ENCODE results near the gene SCAMP4. TPM values are rescaled to one million over a fixed set of nuclear protein-coding genes. Genes with fewer than 3 reads are reported as not detected.

SCAMP4 gene
- polyA plus RNA-seq, 1 of the 3 experiments (the other 2 are of a cell fraction), result 30.0 TPM

- H3K4me3 ChIP-seq (ENCODE audit: low read depth in 2 of 2, low read length in 1 of 2), result peak overlapping the region; percentile 64 to 79
- 0% methylated on average over 5 of the region's 52 CpGs for WGBS (ENCODE audit: low lambda C conversion rate)
- H3K4me2 ChIP-seq, result peak overlapping the region; percentile 100
- POLR2A ChIA-PET, result interaction anchor here (0.8 to 1.4 kb wide), 4 partner anchors 9 to 41 kb away, joined by 3 to 7 read pairs (median 5); partner anchors contain the start of genes ADAT3 and SCAMP4
- peaks cover 30% of the 10 kb centered on the region for H4K20me1 ChIP-seq (ENCODE audit: insufficient read depth)
- peak; percentile 90 for DNase-seq
- H2AFZ ChIP-seq (ENCODE audit: low read depth), result peak overlapping the region; percentile 62
- H3K9me3 ChIP-seq, result no peaks in the 10 kb centered on the region
- H3K36me3 ChIP-seq (replicated peaks in 1 of 2; ENCODE audit: control insufficient read depth in 1 of 2, insufficient read depth in 2 of 2, low read length in 1 of 2), result no peaks in the 10 kb centered on the region
- peaks cover 64% of the 10 kb centered on the region for H3K79me2 ChIP-seq (ENCODE audit: insufficient read depth)
- peaks cover 18 to 28% of the 10 kb centered on the region in 2 experiments; a peak in 2 of 4 replicates for H3K4me1 ChIP-seq (ENCODE audit: control insufficient read depth in 1 of 2, insufficient read depth in 2 of 2, low read depth in 1 of 2, low read length in 1 of 2)
- H3K27ac ChIP-seq (ENCODE audit: low read depth in 2 of 2, low read length in 1 of 2), result peak overlapping the region; percentile 93 to 94
- no peaks in the 10 kb centered on the region for H3K9me2 ChIP-seq
- H3K9ac ChIP-seq, result peak overlapping the region; percentile 96
- CTCF ChIA-PET, result interaction anchor here (0.5 to 1.9 kb wide), 14 partner anchors 9 to 730 kb away, joined by 3 to 10 read pairs (median 4); no protein-coding TSS in a partner anchor
- no peaks in the 10 kb centered on the region for H3K27me3 ChIP-seq (ENCODE audit: insufficient read depth)
- H3F3A ChIP-seq (replicated peaks; ENCODE audit: insufficient read depth), result peaks cover 9% of the 10 kb centered on the region
- peak; percentile 49 for TF ChIP-seq NRF1 (IDR thresholded peaks at IDR 0.05; ENCODE audit: low read depth, low read length)
- TF ChIP-seq FOXM1 (IDR thresholded peaks at IDR 0.05; ENCODE audit: low read depth), result no peak
- 0 out of 2 replicates have a peak, but pooled peaks have one; percentile 15 for TF ChIP-seq PBX3 (IDR thresholded peaks at IDR 0.05)
- 0 out of 2 replicates have a peak, but pooled peaks have one; percentile 12 for TF ChIP-seq REST (IDR thresholded peaks at IDR 0.05; ENCODE audit: low read depth, low read length)
- TF ChIP-seq ZBTB33 (IDR thresholded peaks at IDR 0.05; ENCODE audit: borderline replicate concordance, low read depth), result no peak
- TF ChIP-seq RXRA (IDR thresholded peaks at IDR 0.05; ENCODE audit: borderline replicate concordance, low read depth), result no peak
- TF ChIP-seq JUND (IDR thresholded peaks at IDR 0.05), result no peak
- TF ChIP-seq USF1 (IDR thresholded peaks at IDR 0.05; ENCODE audit: borderline replicate concordance, low read depth), result no peak
- no peak for TF ChIP-seq ELF1 (IDR thresholded peaks at IDR 0.05)
- TF ChIP-seq POLR2AphosphoS5 (IDR thresholded peaks at IDR 0.05; ENCODE audit: low read depth, low read length), result peak; percentile 2; the same call in 1 of the 2 replicates
- TF ChIP-seq MXI1 (IDR thresholded peaks at IDR 0.05; ENCODE audit: low read depth, low read length), result peak; percentile 24; the same call in 1 of the 2 replicates
- TF ChIP-seq MAX (IDR thresholded peaks at IDR 0.05; ENCODE audit: low read depth), result peak; percentile 0; the same call in 1 of the 2 replicates
- peak; percentile 21 for TF ChIP-seq CHD2 (IDR thresholded peaks at IDR 0.05; ENCODE audit: low read length, partially characterized antibody)
- no peak for TF ChIP-seq USF2 (IDR thresholded peaks at IDR 0.05; ENCODE audit: borderline replicate concordance, low read depth, low read length)
- TF ChIP-seq FOSL2 (IDR thresholded peaks at IDR 0.05; ENCODE audit: borderline replicate concordance, low read depth), result no peak
- no peak for TF ChIP-seq TCF12 (IDR thresholded peaks at IDR 0.05)
- TF ChIP-seq RFX5 (IDR thresholded peaks at IDR 0.05; ENCODE audit: low read length), result no peak
- TF ChIP-seq EP300 (IDR thresholded peaks at IDR 0.05; ENCODE audit: borderline replicate concordance in 1 of 2, low read depth in 1 of 2, low read length in 1 of 2), result no peak
- TF ChIP-seq MEF2A (IDR thresholded peaks at IDR 0.05; ENCODE audit: borderline replicate concordance, low read depth), result no peak
- TF ChIP-seq FOXJ3 (CRISPR knock-in tag; IDR thresholded peaks at IDR 0.05), result no peak
- TF ChIP-seq IRF3 (IDR thresholded peaks at IDR 0.05; ENCODE audit: low read depth, low read length), result no peak
- no peak for TF ChIP-seq TEAD4 (IDR thresholded peaks at IDR 0.05; ENCODE audit: borderline replicate concordance, insufficient read depth)
- no peak for TF ChIP-seq GABPA (IDR thresholded peaks at IDR 0.05; ENCODE audit: low read depth)
These were observed 40.6 kb upstream of the SCAMP4 start for GRCh38 chr19:1864480-1865171.
